CD4-positive, alpha-beta T cell (primary cell): ENCODE results near the gene SLC47A2. TPM values are rescaled to one million over a fixed set of nuclear protein-coding genes. Genes with fewer than 3 reads are reported as not detected.

ENCODE experiments used
- ATAC-seq: fragments of 200-7000 bp; cut with Tn5 transposase; one replicate; pipeline ENCODE4 v1.10.0; 2022; ENCODE audit warnings: mild to moderate bottlenecking; ENCODE audit not compliant: poor library complexity
- CTCF ChIA-PET: fragments of 350-600 bp; sonication (Branson Sonifier 250); formaldehyde crosslinking; loops from one replicate; lab custom pipeline; 2021; ENCODE audit warnings: antibody characterized with exemption, inconsistent platforms; lab: Charles Lee
- POLR2A ChIA-PET: fragments of 350-600 bp; sonication (Branson Sonifier 250); formaldehyde crosslinking; loops from one replicate; lab custom pipeline; 2021; ENCODE audit warnings: antibody characterized with exemption, inconsistent platforms; lab: Charles Lee
- DNase-seq, 14 experiments: peaks; one replicate each; pipeline ENCODE4 v3.0.0-alpha.2; 2013 to 2020; ENCODE audit warnings: mixed read lengths in 2 of 14
- H3K27ac ChIP-seq, 2 donors: one replicate each; pipeline versions ENCODE4 v1.5.1 to v1.7.0; 2013; ENCODE audit warnings: low read length in 2 of 2, low read depth in 1 of 2, mild to moderate bottlenecking in 1 of 2
- H3K27me3 ChIP-seq, 2 experiments: 1 replicate in 1 of 2; 2 replicates in 1 of 2; pipeline versions ENCODE4 v1.6.1 to v1.7.0; 2013; ENCODE audit warnings: low read length in 2 of 2, control low read depth in 1 of 2, mild to moderate bottlenecking in 1 of 2, moderate library complexity in 1 of 2; ENCODE audit not compliant: insufficient read depth in 2 of 2, control insufficient read depth in 1 of 2
- H3K36me3 ChIP-seq: one replicate; pipeline ENCODE4 v1.6.1; 2013; ENCODE audit warnings: low read length, control low read depth; ENCODE audit not compliant: insufficient read depth
- H3K4me1 ChIP-seq: one replicate; pipeline ENCODE4 v1.6.1; 2013; ENCODE audit warnings: low read length, control low read depth; ENCODE audit not compliant: insufficient read depth
- H3K4me3 ChIP-seq: one replicate; pipeline ENCODE4 v1.5.1; 2013; ENCODE audit warnings: mild to moderate bottlenecking, low read length, moderate library complexity
- H3K9me3 ChIP-seq, 2 experiments: 1 replicate in 1 of 2; 2 replicates in 1 of 2; pipeline versions ENCODE4 v1.6.1 to v1.7.0; 2013; ENCODE audit warnings: low read length in 2 of 2, mild to moderate bottlenecking in 2 of 2, control low read depth in 1 of 2, moderate library complexity in 1 of 2; ENCODE audit not compliant: control insufficient read depth in 1 of 2, insufficient read depth in 1 of 2
- H3K27ac Mint-ChIP-seq: one replicate; pipeline ENCODE4 v1.8.0; 2020; ENCODE audit warnings: mixed read lengths
- H3K27me3 Mint-ChIP-seq: one replicate; pipeline ENCODE4 v1.8.0; 2021; ENCODE audit warnings: mixed read lengths
- H3K36me3 Mint-ChIP-seq: one replicate; pipeline ENCODE4 v1.8.0; 2021; ENCODE audit warnings: low read depth, mixed read lengths
- H3K4me1 Mint-ChIP-seq: one replicate; pipeline ENCODE4 v1.8.0; 2021; ENCODE audit warnings: low read depth, mixed read lengths
- H3K4me3 Mint-ChIP-seq: one replicate; pipeline ENCODE4 v1.8.0; 2020; ENCODE audit warnings: mild to moderate bottlenecking, mixed read lengths
- H3K9me3 Mint-ChIP-seq: one replicate; pipeline ENCODE4 v1.8.0; 2020; ENCODE audit warnings: mixed read lengths
- intact Hi-C, 2 experiments: fragments of 100-400 bp; cut with DNase I in 1 of 2; cut with micrococcal nuclease in 1 of 2; formaldehyde crosslinking; loops; one replicate each; pipeline versions ENCODE4 v1.15.1 to v1.9.0; 2023 to 2025; cut with DNase I, micrococcal nuclease
- total RNA-seq, 174 experiments: library from RNA in 2 of 174; stranded (reverse) in 2 of 174; gene quantifications; one replicate each; pipeline ENCODE4 v1.2.3 and lab custom pipeline; 2021 to 2026
- TF ChIP-seq, protein P1 (sequence below): fragments of 200-600 bp; IDR thresholded peaks from one replicate; pipeline ENCODE4 v1.8.0; 2022; ENCODE audit warnings: antibody characterized with exemption, mild to moderate bottlenecking

Gene SLC47A2
- total RNA-seq, 2 experiments from 2014 or later: not detected

DNA sequence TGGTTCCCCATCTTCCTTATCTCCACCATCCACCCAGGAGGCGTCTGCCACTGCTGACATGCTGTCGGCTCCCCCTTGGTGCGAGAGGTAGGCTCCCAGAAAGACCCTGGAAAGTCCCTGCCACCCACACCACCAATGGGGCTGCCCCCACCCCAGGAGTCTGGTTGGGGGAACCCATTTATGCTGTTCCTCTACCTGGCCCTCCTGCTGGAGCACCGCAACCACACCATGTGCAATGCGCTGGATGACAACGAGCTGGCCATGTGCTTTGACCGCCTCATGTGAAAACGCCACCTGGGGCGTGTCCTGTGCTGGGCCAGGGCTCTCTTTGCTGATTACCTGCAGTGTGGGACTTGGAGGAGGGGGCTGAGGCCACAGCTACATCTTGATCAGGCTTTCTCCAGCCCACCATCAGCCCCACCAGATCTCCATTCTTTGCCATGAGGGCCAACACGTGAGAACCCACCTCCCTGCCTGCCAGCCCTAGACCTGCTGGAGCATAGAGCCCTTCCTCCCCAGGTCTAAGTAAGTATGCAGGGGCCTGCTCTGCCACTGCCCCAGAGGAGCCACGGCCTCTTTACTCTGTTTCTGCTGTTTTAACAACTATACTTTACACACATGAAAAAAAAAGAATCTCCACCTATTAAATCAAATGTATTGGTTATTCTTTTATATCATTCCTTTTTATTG, 39.6 kb upstream of the SLC47A2 start:
- Mint-ChIP-seq H3K9me3 (no peaks in the 10 kb centered on the region), H3K27me3 (peaks cover 14% of the 10 kb centered on the region), H3K36me3 (no peaks in the 10 kb centered on the region), H3K4me1 (no peaks in the 10 kb centered on the region), H3K4me3 (no peak overlapping the region), H3K27ac (no peak overlapping the region)
- Histone ChIP-seq H3K9me3 (no peaks in the 10 kb centered on the region), H3K27me3 (peaks cover 0 to 5% of the 10 kb centered on the region in 2 experiments), H3K4me3 (no peak overlapping the region), H3K27ac (no peak overlapping the region), H3K36me3 (no peaks in the 10 kb centered on the region), H3K4me1 (no peaks in the 10 kb centered on the region)
- POLR2A ChIA-PET: interaction anchor here (1.1 kb wide), 1 partner anchor 15 kb away, joined by 3 read pairs; no protein-coding TSS in a partner anchor
- intact Hi-C loops: no loop called here
- no peak for ATAC-seq
- CTCF ChIA-PET: interaction anchor here (2.0 kb wide), 1 partner anchor 11 kb away, joined by 6 read pairs; no protein-coding TSS in a partner anchor
- TF ChIP-seq, protein P1, sequence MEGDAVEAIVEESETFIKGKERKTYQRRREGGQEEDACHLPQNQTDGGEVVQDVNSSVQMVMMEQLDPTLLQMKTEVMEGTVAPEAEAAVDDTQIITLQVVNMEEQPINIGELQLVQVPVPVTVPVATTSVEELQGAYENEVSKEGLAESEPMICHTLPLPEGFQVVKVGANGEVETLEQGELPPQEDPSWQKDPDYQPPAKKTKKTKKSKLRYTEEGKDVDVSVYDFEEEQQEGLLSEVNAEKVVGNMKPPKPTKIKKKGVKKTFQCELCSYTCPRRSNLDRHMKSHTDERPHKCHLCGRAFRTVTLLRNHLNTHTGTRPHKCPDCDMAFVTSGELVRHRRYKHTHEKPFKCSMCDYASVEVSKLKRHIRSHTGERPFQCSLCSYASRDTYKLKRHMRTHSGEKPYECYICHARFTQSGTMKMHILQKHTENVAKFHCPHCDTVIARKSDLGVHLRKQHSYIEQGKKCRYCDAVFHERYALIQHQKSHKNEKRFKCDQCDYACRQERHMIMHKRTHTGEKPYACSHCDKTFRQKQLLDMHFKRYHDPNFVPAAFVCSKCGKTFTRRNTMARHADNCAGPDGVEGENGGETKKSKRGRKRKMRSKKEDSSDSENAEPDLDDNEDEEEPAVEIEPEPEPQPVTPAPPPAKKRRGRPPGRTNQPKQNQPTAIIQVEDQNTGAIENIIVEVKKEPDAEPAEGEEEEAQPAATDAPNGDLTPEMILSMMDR: no peak
- DNase-seq: no peak

DNA sequence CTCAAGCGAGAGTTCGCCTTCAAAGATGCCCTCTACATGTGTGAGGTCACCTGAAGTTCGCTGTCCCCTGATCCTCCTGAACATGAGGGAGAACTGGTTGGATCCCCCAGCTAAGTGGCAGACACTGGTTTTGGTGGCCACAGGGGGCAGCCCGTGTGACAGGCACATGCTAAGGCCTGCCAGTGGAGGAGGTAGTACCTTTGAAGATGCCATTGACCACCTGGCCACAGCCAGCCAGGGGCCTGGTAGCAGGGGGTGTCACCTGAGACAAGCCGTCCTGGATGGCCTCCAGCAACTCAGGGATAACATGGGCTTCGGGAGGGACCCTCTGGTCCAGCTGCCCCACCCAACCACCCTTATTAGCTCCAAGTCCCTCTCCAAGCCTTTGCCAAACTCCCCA, 39.0 kb upstream of the SLC47A2 start:
- H3K4me3 ChIP-seq: no peak overlapping the region
- no peaks in the 10 kb centered on the region for H3K9me3 Mint-ChIP-seq
- TF ChIP-seq, protein P1: no peak

DNA sequence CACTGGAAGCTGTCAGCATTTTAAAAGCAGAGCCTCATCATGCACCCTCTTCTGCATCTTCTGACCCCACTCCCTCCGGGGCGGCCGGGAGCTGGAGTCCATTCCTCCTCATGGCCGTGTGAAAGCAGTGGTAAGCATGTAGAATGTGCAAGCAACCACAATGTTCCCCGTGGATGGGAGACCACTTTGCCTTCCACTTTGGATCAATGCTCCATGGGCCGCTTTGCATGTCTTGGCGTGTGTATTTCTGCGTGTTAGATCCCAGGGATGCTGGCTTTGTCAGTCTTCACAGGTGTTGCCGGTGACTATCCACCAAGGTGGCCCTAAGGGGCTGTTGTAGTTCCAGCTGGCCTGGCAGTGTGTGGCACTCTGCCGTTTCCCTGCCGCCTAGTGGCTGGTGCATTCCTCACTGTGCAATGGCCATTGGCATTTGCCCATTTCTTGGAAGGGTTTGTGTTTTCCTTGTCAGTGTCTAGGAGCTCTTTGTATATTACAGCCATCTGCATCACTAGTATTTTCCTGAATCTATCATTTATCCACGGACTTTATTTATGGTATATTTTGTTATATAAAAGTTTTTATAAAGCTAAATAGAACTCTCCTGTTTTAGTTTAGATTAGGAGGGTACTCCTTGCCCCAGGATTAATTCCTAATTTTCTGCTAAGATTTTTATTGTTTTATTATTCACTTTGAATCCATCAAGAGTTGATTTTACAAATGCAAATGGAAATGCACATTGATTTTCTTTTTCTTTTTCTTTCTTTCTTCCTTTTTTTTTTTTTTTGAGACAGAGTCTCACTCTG, 37.5 kb upstream of the SLC47A2 start:
- H3K36me3 ChIP-seq: no peaks in the 10 kb centered on the region
- peaks cover 0 to 5% of the 10 kb centered on the region in 2 experiments for H3K27me3 ChIP-seq
- DNase-seq (no peak), ATAC-seq (no peak)
- POLR2A ChIA-PET: interaction anchor here (1.5 kb wide), 1 partner anchor 9 kb away, joined by 4 read pairs; no protein-coding TSS in a partner anchor
- TF ChIP-seq, protein P1: no peak
- CTCF ChIA-PET: interaction anchor here (1.3 kb wide), 1 partner anchor 9 kb away, joined by 4 read pairs; no protein-coding TSS in a partner anchor
- H3K4me3 Mint-ChIP-seq: no peak overlapping the region
- H3K27ac ChIP-seq: no peak overlapping the region
- intact Hi-C loops: no loop called here
- H3K9me3 Mint-ChIP-seq: no peaks in the 10 kb centered on the region
- no peaks in the 10 kb centered on the region for H3K4me1 Mint-ChIP-seq
- no peak overlapping the region for H3K4me3 ChIP-seq
- H3K9me3 ChIP-seq: no peaks in the 10 kb centered on the region
- peaks cover 14% of the 10 kb centered on the region for H3K27me3 Mint-ChIP-seq
- H3K36me3 Mint-ChIP-seq: no peaks in the 10 kb centered on the region
- H3K4me1 ChIP-seq: no peaks in the 10 kb centered on the region
- H3K27ac Mint-ChIP-seq: no peak overlapping the region

More for the DNA sequence above, 39.0 kb upstream of the SLC47A2 start:
- H3K4me1 ChIP-seq: no peaks in the 10 kb centered on the region
- H3K27me3 Mint-ChIP-seq: peaks cover 14% of the 10 kb centered on the region
- no peaks in the 10 kb centered on the region for H3K36me3 ChIP-seq
- ChIA-PET POLR2A (no interaction called here), CTCF (interaction anchor here (2.0 kb wide), 1 partner anchor 11 kb away, joined by 6 read pairs; no protein-coding TSS in a partner anchor)
- ATAC-seq: no peak
- intact Hi-C loops: no loop called here
- H3K27ac Mint-ChIP-seq: no peak overlapping the region
- no peaks in the 10 kb centered on the region for H3K9me3 ChIP-seq
- no peak overlapping the region for H3K4me3 Mint-ChIP-seq
- DNase-seq: no peak
- peaks cover 0 to 5% of the 10 kb centered on the region in 2 experiments for H3K27me3 ChIP-seq
- H3K27ac ChIP-seq: no peak overlapping the region
- H3K36me3 Mint-ChIP-seq: no peaks in the 10 kb centered on the region
- H3K4me1 Mint-ChIP-seq: no peaks in the 10 kb centered on the region
